ENCODE data around the gene CCDC183. TPM values are rescaled to one million over a fixed set of nuclear protein-coding genes. Genes with fewer than 3 reads are reported as not detected.
"Not testable (repeated sequence)": the region's sequence is repeated elsewhere in the genome, so short reads cannot be mapped to it uniquely, and the experiment has no call there.

CCDC183 gene
- polyA plus RNA-seq, 1 donor: 27.4 TPM

- H3K4me1 ChIP-seq (ENCODE audit: control insufficient read depth, insufficient read depth, low read length); H3K27me3 ChIP-seq (ENCODE audit: control insufficient read depth, insufficient read depth, low read length); H3K4me3 ChIP-seq (ENCODE audit: low read length); H3K36me3 ChIP-seq (ENCODE audit: control insufficient read depth, insufficient read depth, low read length); H3K9me3 ChIP-seq (ENCODE audit: control insufficient read depth, low read depth, low read length); H3K27ac ChIP-seq (ENCODE audit: low read length): not testable (repeated sequence)
- WGBS (ENCODE audit: insufficient coverage, low lambda C conversion rate): 40% methylated on average over 2 of the region's 22 CpGs
- DNase-seq: peak in 1 of 2 donors; percentile 67
Measured at GRCh38 chr9:136760834-136761544, 35.1 kb upstream of the CCDC183 start.

- H3K4me3 ChIP-seq (ENCODE audit: low read length): no peak overlapping the region
- no peaks in the 10 kb centered on the region for H3K36me3 ChIP-seq (ENCODE audit: control insufficient read depth, insufficient read depth, low read length)
- no peaks in the 10 kb centered on the region for H3K27me3 ChIP-seq (ENCODE audit: control insufficient read depth, insufficient read depth, low read length)
- H3K9me3 ChIP-seq (ENCODE audit: control insufficient read depth, low read depth, low read length): peaks cover 5% of the 10 kb centered on the region
- no CpG with 5 or more reads among the region's 13 CpGs for WGBS (ENCODE audit: insufficient coverage, low lambda C conversion rate)
- peaks cover 9% of the 10 kb centered on the region for H3K4me1 ChIP-seq (ENCODE audit: control insufficient read depth, insufficient read depth, low read length)
- H3K27ac ChIP-seq (ENCODE audit: low read length): no peak overlapping the region
- no peak for DNase-seq
Measured at GRCh38 chr9:136761545-136761981, 34.6 kb upstream of the CCDC183 start.

- H3K27me3 ChIP-seq (ENCODE audit: control insufficient read depth, insufficient read depth, low read length): no peaks in the 10 kb centered on the region
- WGBS (ENCODE audit: insufficient coverage, low lambda C conversion rate): 90% methylated on average over 2 of the region's 17 CpGs
Measured at GRCh38 chr9:136762221-136762691, 33.9 kb upstream of the CCDC183 start.

GRCh38 chr9:136762915-136763648 lies 33.1 kb upstream of the CCDC183 start:
- peaks cover 9% of the 10 kb centered on the region for H3K4me1 ChIP-seq (ENCODE audit: control insufficient read depth, insufficient read depth, low read length)
- WGBS (ENCODE audit: insufficient coverage, low lambda C conversion rate): no CpG with 5 or more reads among the region's 37 CpGs
- peak in 1 of 2 donors; percentile 37 for DNase-seq
- no peak overlapping the region for H3K4me3 ChIP-seq (ENCODE audit: low read length)
- H3K36me3 ChIP-seq (ENCODE audit: control insufficient read depth, insufficient read depth, low read length): no peaks in the 10 kb centered on the region
- peaks cover 1% of the 10 kb centered on the region for H3K27me3 ChIP-seq (ENCODE audit: control insufficient read depth, insufficient read depth, low read length)
- H3K27ac ChIP-seq (ENCODE audit: low read length): no peak overlapping the region
- peaks cover 2% of the 10 kb centered on the region for H3K9me3 ChIP-seq (ENCODE audit: control insufficient read depth, low read depth, low read length)

More at GRCh38 chr9:136762221-136762691, 33.9 kb upstream of the CCDC183 start:
- DNase-seq: no peak
- Histone ChIP-seq H3K9me3 (ENCODE audit: control insufficient read depth, low read depth, low read length) (peaks cover 2% of the 10 kb centered on the region), H3K4me3 (ENCODE audit: low read length) (no peak overlapping the region), H3K4me1 (ENCODE audit: control insufficient read depth, insufficient read depth, low read length) (peaks cover 9% of the 10 kb centered on the region), H3K36me3 (ENCODE audit: control insufficient read depth, insufficient read depth, low read length) (no peaks in the 10 kb centered on the region), H3K27ac (ENCODE audit: low read length) (no peak overlapping the region)

GRCh38 chr9:136763649-136764035 lies 32.5 kb upstream of the CCDC183 start:
- H3K27me3 ChIP-seq (ENCODE audit: control insufficient read depth, insufficient read depth, low read length): peaks cover 2% of the 10 kb centered on the region
- no peak overlapping the region for H3K4me3 ChIP-seq (ENCODE audit: low read length)
- no peak for DNase-seq
- peaks cover 2% of the 10 kb centered on the region for H3K9me3 ChIP-seq (ENCODE audit: control insufficient read depth, low read depth, low read length)
- no CpG with 5 or more reads among the region's 14 CpGs for WGBS (ENCODE audit: insufficient coverage, low lambda C conversion rate)
- H3K4me1 ChIP-seq (ENCODE audit: control insufficient read depth, insufficient read depth, low read length): peaks cover 9% of the 10 kb centered on the region
- no peaks in the 10 kb centered on the region for H3K36me3 ChIP-seq (ENCODE audit: control insufficient read depth, insufficient read depth, low read length)
- no peak overlapping the region for H3K27ac ChIP-seq (ENCODE audit: low read length)

- Histone ChIP-seq H3K4me1 (ENCODE audit: control insufficient read depth, insufficient read depth, low read length) (peaks cover 9% of the 10 kb centered on the region), H3K27me3 (ENCODE audit: control insufficient read depth, insufficient read depth, low read length) (peaks cover 2% of the 10 kb centered on the region), H3K9me3 (ENCODE audit: control insufficient read depth, low read depth, low read length) (peaks cover 2% of the 10 kb centered on the region), H3K27ac (ENCODE audit: low read length) (no peak within 1 kb of the TSS), H3K4me3 (ENCODE audit: low read length) (no peak within 1 kb of the TSS), H3K36me3 (ENCODE audit: control insufficient read depth, insufficient read depth, low read length) (no peaks in the 10 kb centered on the region)
- no CpG with 5 or more reads among the region's 14 CpGs for WGBS (ENCODE audit: insufficient coverage, low lambda C conversion rate)
- peak in 1 of 2 donors; percentile 60 for DNase-seq
Measured at GRCh38 chr9:136764301-136764891, 31.7 kb upstream of the CCDC183 start, which contains the start of gene LCN15. LCN15 (minus strand) TSS chr9:136764518; CDS start chr9:136764488, 30 bp downstream.

GRCh38 chr9:136765041-136765440 lies 31.1 kb upstream of the CCDC183 start:
- DNase-seq: peak in 1 of 2 donors; percentile 33
- no peaks in the 10 kb centered on the region for H3K36me3 ChIP-seq (ENCODE audit: control insufficient read depth, insufficient read depth, low read length)
- no peak overlapping the region for H3K4me3 ChIP-seq (ENCODE audit: low read length)
- H3K27me3 ChIP-seq (ENCODE audit: control insufficient read depth, insufficient read depth, low read length): peaks cover 2% of the 10 kb centered on the region
- no peak overlapping the region for H3K27ac ChIP-seq (ENCODE audit: low read length)
- H3K4me1 ChIP-seq (ENCODE audit: control insufficient read depth, insufficient read depth, low read length): peaks cover 13% of the 10 kb centered on the region
- peaks cover 2% of the 10 kb centered on the region for H3K9me3 ChIP-seq (ENCODE audit: control insufficient read depth, low read depth, low read length)
- no CpG with 5 or more reads among the region's 14 CpGs for WGBS (ENCODE audit: insufficient coverage, low lambda C conversion rate)

GRCh38 chr9:136765745-136766409 lies 30.3 kb upstream of the CCDC183 start:
- H3K36me3 ChIP-seq (ENCODE audit: control insufficient read depth, insufficient read depth, low read length); DNase-seq; H3K4me3 ChIP-seq (ENCODE audit: low read length); H3K27me3 ChIP-seq (ENCODE audit: control insufficient read depth, insufficient read depth, low read length); H3K9me3 ChIP-seq (ENCODE audit: control insufficient read depth, low read depth, low read length); H3K27ac ChIP-seq (ENCODE audit: low read length): not testable (repeated sequence)
- WGBS (ENCODE audit: insufficient coverage, low lambda C conversion rate): 80% methylated on average over 1 of the region's 14 CpGs
- H3K4me1 ChIP-seq (ENCODE audit: control insufficient read depth, insufficient read depth, low read length): peaks cover 13% of the 10 kb centered on the region

- H3K27me3 ChIP-seq (ENCODE audit: control insufficient read depth, insufficient read depth, low read length); H3K36me3 ChIP-seq (ENCODE audit: control insufficient read depth, insufficient read depth, low read length); DNase-seq; H3K4me3 ChIP-seq (ENCODE audit: low read length); H3K27ac ChIP-seq (ENCODE audit: low read length); H3K9me3 ChIP-seq (ENCODE audit: control insufficient read depth, low read depth, low read length): not testable (repeated sequence)
- peaks cover 13% of the 10 kb centered on the region for H3K4me1 ChIP-seq (ENCODE audit: control insufficient read depth, insufficient read depth, low read length)
- no CpG with 5 or more reads among the region's 18 CpGs for WGBS (ENCODE audit: insufficient coverage, low lambda C conversion rate)
Measured at GRCh38 chr9:136766410-136767120, 29.6 kb upstream of the CCDC183 start.
